A549 treated with DMSO at 1 μM for 4 hours (cell line): ENCODE results near the gene DAAM2. TPM values are rescaled to one million over a fixed set of nuclear protein-coding genes. Genes with fewer than 3 reads are reported as not detected.

Source experiments
- total RNA-seq: library from RNA; stranded (reverse); fragments of 200-300 nt; extraction: Qiagen RNA extraction; gene quantifications from 5 replicates; pipeline ENCODE4 v1.2.3, GENCODE V29; 2022; ENCODE audit warnings: low read depth

DAAM2 gene
- total RNA-seq = 0.02 TPM in 1 of 5 replicates, not detected in the others

GRCh38 chr6:39791850-39792539, at the start of gene DAAM2:
Gene DAAM2 (plus strand): TSS chr6:39792376. CDS start chr6:39856303, 63,927 bp downstream.

GRCh38 chr6:39934131-39934757, 142.1 kb downstream of the DAAM2 start, which contains the start of gene MOCS1:
Gene MOCS1 (minus strand): TSS chr6:39934462. CDS start chr6:39934417, 45 bp downstream.

Other genes starting within 250 kb of the DAAM2 start
- gene KIF6, start 67.0 kb upstream of the DAAM2 start, total RNA-seq = 0.15 to 0.33 TPM (median 0.23 TPM) in 4 of 5 replicates, not detected in the other
- 1.3 to 2.3 TPM (median 1.5 TPM) in 5 replicates for gene MOCS1, start 142.1 kb downstream of the DAAM2 start, total RNA-seq